Measurements from ENCODE around the gene CRIP1.

CRIP1 gene

GRCh38 chr14:105503296-105503640 lies 16.6 kb downstream of the CRIP1 start:
- in situ Hi-C loops (cut with HindIII; ENCODE audit: low sequenced_read_pairs) = no loop called here

- in situ Hi-C loops (cut with HindIII; ENCODE audit: low sequenced_read_pairs) = no loop called here
These were observed 17.4 kb downstream of the CRIP1 start for GRCh38 chr14:105503935-105504692.

GRCh38 chr14:105505101-105505500 lies 18.4 kb downstream of the CRIP1 start:
- in situ Hi-C loops (cut with HindIII; ENCODE audit: low sequenced_read_pairs) = no loop called here

GRCh38 chr14:105507247-105507646 lies 20.6 kb downstream of the CRIP1 start:
- in situ Hi-C loops (cut with HindIII; ENCODE audit: low sequenced_read_pairs) = no loop called here

GRCh38 chr14:105508069-105508468 lies 21.4 kb downstream of the CRIP1 start:
- in situ Hi-C loops (cut with HindIII; ENCODE audit: low sequenced_read_pairs) = no loop called here

- in situ Hi-C loops (cut with HindIII; ENCODE audit: low sequenced_read_pairs) = no loop called here
These were observed 21.9 kb downstream of the CRIP1 start for GRCh38 chr14:105508601-105509000.

GRCh38 chr14:105517096-105517495 lies 30.4 kb downstream of the CRIP1 start:
- in situ Hi-C loops (cut with HindIII; ENCODE audit: low sequenced_read_pairs) = no loop called here

GRCh38 chr14:105519946-105520698 lies 33.4 kb downstream of the CRIP1 start:
- in situ Hi-C loops (cut with HindIII; ENCODE audit: low sequenced_read_pairs) = no loop called here

- in situ Hi-C loops (cut with HindIII; ENCODE audit: low sequenced_read_pairs) = no loop called here
These were observed 38.6 kb downstream of the CRIP1 start for GRCh38 chr14:105525326-105525725.

- in situ Hi-C loops (cut with HindIII; ENCODE audit: low sequenced_read_pairs) = no loop called here
These were observed 39.4 kb downstream of the CRIP1 start, which contains the start of gene TMEM121 for GRCh38 chr14:105525861-105526775. Gene TMEM121 (plus strand): TSS chr14:105526583. CDS start chr14:105528835, 2,252 bp downstream.

- in situ Hi-C loops (cut with HindIII; ENCODE audit: low sequenced_read_pairs) = no loop called here
These were observed 40.2 kb downstream of the CRIP1 start for GRCh38 chr14:105526776-105527380.

GRCh38 chr14:105527381-105527825 lies 40.7 kb downstream of the CRIP1 start:
- in situ Hi-C loops (cut with HindIII; ENCODE audit: low sequenced_read_pairs) = no loop called here

GRCh38 chr14:105527826-105528585 lies 41.3 kb downstream of the CRIP1 start:
- in situ Hi-C loops (cut with HindIII; ENCODE audit: low sequenced_read_pairs) = no loop called here

GRCh38 chr14:105528586-105529318 lies 42.1 kb downstream of the CRIP1 start:
- in situ Hi-C loops (cut with HindIII; ENCODE audit: low sequenced_read_pairs) = no loop called here

- in situ Hi-C loops (cut with HindIII; ENCODE audit: low sequenced_read_pairs) = no loop called here
These were observed 42.6 kb downstream of the CRIP1 start for GRCh38 chr14:105529319-105529568.

- in situ Hi-C loops (cut with HindIII; ENCODE audit: low sequenced_read_pairs) = no loop called here
These were observed 43.0 kb downstream of the CRIP1 start for GRCh38 chr14:105529569-105530284.

- in situ Hi-C loops (cut with HindIII; ENCODE audit: low sequenced_read_pairs) = no loop called here
These were observed 43.8 kb downstream of the CRIP1 start for GRCh38 chr14:105530285-105531087.
